GM21737 (cell line): Measurements from ENCODE around the gene ARHGAP10.

Source experiments
- ATAC-seq: cut with Tn5 transposase; IDR thresholded peaks from one replicate; pipeline ENCODE4 v1.9.1; 2021; ENCODE audit warnings: mild to moderate bottlenecking, moderate library complexity; ENCODE audit not compliant: unreplicated experiment

ARHGAP10 gene

GRCh38 chr4:147823130-147823529 lies 91.2 kb downstream of the ARHGAP10 start:
- no peak for ATAC-seq

- no peak for ATAC-seq
Measured at GRCh38 chr4:147824316-147824715, 92.4 kb downstream of the ARHGAP10 start.

GRCh38 chr4:147824884-147825283 lies 93.0 kb downstream of the ARHGAP10 start:
- no peak for ATAC-seq

- ATAC-seq: no peak
Measured at GRCh38 chr4:147825451-147826287, 93.8 kb downstream of the ARHGAP10 start.

- no peak for ATAC-seq
Measured at GRCh38 chr4:147826288-147826646, 94.4 kb downstream of the ARHGAP10 start.

GRCh38 chr4:147828331-147828905 lies 96.5 kb downstream of the ARHGAP10 start:
- no peak for ATAC-seq

- ATAC-seq: no peak
Measured at GRCh38 chr4:147829401-147830101, 97.7 kb downstream of the ARHGAP10 start.

- ATAC-seq: no peak
Measured at GRCh38 chr4:147830102-147830463, 98.2 kb downstream of the ARHGAP10 start.

GRCh38 chr4:147830987-147831386 lies 99.1 kb downstream of the ARHGAP10 start:
- ATAC-seq: no peak

- ATAC-seq: no peak
Measured at GRCh38 chr4:147831551-147832171, 99.8 kb downstream of the ARHGAP10 start.

- no peak for ATAC-seq
Measured at GRCh38 chr4:147833254-147833653, 101.4 kb downstream of the ARHGAP10 start.

- no peak for ATAC-seq
Measured at GRCh38 chr4:147833741-147834140, 101.9 kb downstream of the ARHGAP10 start.

GRCh38 chr4:147834480-147834879 lies 102.6 kb downstream of the ARHGAP10 start:
- no peak for ATAC-seq

- no peak for ATAC-seq
Measured at GRCh38 chr4:147836807-147837206, 104.9 kb downstream of the ARHGAP10 start.

GRCh38 chr4:147837435-147837834 lies 105.5 kb downstream of the ARHGAP10 start:
- ATAC-seq: no peak

- no peak for ATAC-seq
Measured at GRCh38 chr4:147837854-147838253, 106.0 kb downstream of the ARHGAP10 start.

- ATAC-seq: no peak
Measured at GRCh38 chr4:147839200-147839599, 107.3 kb downstream of the ARHGAP10 start.

- ATAC-seq: no peak
Measured at GRCh38 chr4:147839663-147840062, 107.8 kb downstream of the ARHGAP10 start.

GRCh38 chr4:147840838-147841738 lies 109.2 kb downstream of the ARHGAP10 start:
- no peak for ATAC-seq

- ATAC-seq: no peak
Measured at GRCh38 chr4:147842573-147842972, 110.7 kb downstream of the ARHGAP10 start.

- ATAC-seq: no peak
Measured at GRCh38 chr4:147843162-147843561, 111.3 kb downstream of the ARHGAP10 start.
